H7 (cell line): Measurements from ENCODE around the gene PRKN. TPM values are rescaled to one million over a fixed set of nuclear protein-coding genes. Genes with fewer than 3 reads are reported as not detected.

Experiments
- DNase-seq: peaks from one replicate; pipeline ENCODE4 v3.0.0; 2012
- H3K27me3 ChIP-seq: 2 replicates; pipeline ENCODE4 v1.6.0; 2011; ENCODE audit warnings: mild to moderate bottlenecking, low read length; ENCODE audit not compliant: control insufficient read depth, insufficient read depth
- H3K36me3 ChIP-seq: replicated peaks from 2 replicates; pipeline ENCODE4 v1.5.1; 2011; ENCODE audit warnings: low read length; ENCODE audit not compliant: control insufficient read depth, insufficient read depth
- H3K4me3 ChIP-seq: 2 replicates; pipeline ENCODE4 v1.5.1; 2011; ENCODE audit warnings: low read depth, mild to moderate bottlenecking, control low read depth, low read length, moderate library complexity; ENCODE audit not compliant: insufficient read depth
- total RNA-seq: library from RNA; depleted of rRNA; stranded (reverse); fragments of >200 nt; shearing (Covaris generic); gene quantifications from 2 replicates; pipeline ENCODE4 v1.2.3, GENCODE V29; 2014

The PRKN gene
- total RNA-seq, 1 experiment from 2014 or later, result 0.90 TPM

DNA sequence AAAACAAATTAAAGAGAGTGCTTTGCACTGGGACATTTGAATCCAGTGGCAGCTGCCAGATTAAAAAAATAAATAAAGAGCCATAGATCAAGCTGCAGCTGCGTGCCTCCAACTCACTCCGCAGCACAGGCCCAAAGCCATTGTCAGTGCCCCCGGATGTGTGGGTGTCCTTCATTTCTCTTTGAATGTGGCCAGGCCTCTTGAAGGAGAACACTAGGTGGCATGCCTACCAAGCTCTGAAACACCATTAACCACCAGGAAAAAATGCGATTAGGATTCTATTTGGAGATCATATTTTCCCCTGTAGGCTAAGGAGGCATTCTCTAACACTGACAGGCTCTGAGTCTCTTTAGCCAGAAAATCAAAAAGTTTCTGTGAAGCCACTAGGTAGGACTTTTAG, 549.8 kb downstream of the PRKN start:
- Histone ChIP-seq H3K36me3 (no peaks in the 10 kb centered on the region), H3K4me3 (no peak overlapping the region), H3K27me3 (no peaks in the 10 kb centered on the region)
- DNase-seq, result peak; percentile 10

- no peak overlapping the region for H3K4me3 ChIP-seq
Measured at GRCh38 chr6:162173466-162173865, 554.1 kb downstream of the PRKN start.

GRCh38 chr6:162165479-162165878, 562.1 kb downstream of the PRKN start:
- Histone ChIP-seq H3K36me3 (no peaks in the 10 kb centered on the region), H3K4me3 (no peak overlapping the region), H3K27me3 (no peaks in the 10 kb centered on the region)
- DNase-seq, result no peak

More at GRCh38 chr6:162173466-162173865, 554.1 kb downstream of the PRKN start:
- no peaks in the 10 kb centered on the region for H3K36me3 ChIP-seq
- DNase-seq, result no peak
- H3K27me3 ChIP-seq, result no peaks in the 10 kb centered on the region

DNA sequence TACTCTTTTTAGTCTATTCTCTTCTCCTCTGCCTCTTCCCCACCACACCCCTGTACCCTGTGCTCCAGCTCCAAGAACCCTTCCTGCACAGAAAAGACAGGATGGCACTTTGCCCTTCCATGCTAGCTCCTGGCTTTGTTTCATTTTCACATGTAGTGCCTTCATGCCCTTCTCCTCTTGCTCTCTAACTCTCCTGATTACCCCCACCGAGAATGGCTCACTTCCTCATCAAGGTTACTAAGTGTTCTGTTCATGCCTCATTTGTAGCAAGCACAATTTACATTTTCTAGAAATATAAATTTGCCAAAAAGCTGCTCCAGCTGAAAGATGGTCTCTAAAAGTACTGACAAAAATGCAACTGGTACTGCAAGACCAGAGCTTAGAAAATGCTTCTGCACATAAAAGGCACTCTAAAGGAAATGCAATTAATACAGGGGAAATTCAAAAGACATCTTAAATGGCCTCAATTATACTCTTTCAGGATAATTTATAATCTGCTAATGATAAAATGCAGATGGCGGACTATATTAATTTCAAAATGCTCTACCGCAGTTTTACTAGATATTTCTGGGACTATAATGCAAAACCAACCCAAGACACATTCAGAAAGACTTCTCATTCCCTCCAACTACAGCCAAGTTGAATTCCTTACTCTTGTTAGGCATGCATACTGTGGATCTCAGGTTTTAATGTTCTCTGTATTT, 570.2 kb downstream of the PRKN start:
- DNase-seq, result no peak
- Histone ChIP-seq H3K4me3 (no peak overlapping the region), H3K27me3 (no peaks in the 10 kb centered on the region), H3K36me3 (no peaks in the 10 kb centered on the region)

DNA sequence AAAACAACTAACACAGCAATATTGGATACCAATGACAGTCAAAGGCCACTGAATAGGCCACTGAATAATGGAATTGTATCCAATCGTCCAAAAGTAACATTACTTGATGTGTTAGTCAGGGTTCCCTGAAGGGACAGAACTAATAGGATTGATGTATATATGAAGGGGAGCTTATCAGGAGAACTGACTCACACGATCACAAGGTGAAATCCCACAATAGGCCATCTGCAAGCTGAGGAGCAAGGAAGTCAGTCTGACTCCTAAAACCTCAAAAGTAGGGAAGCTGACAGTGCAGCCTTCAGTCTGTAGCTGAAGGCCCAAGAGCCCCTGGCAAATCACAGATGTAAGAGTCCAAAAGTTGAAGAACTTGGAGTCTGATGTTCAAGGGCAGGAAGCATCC, 571.4 kb downstream of the PRKN start:
- no peaks in the 10 kb centered on the region for H3K36me3 ChIP-seq
- DNase-seq, result no peak
- H3K4me3 ChIP-seq, result no peak overlapping the region
- H3K27me3 ChIP-seq, result no peaks in the 10 kb centered on the region

DNA sequence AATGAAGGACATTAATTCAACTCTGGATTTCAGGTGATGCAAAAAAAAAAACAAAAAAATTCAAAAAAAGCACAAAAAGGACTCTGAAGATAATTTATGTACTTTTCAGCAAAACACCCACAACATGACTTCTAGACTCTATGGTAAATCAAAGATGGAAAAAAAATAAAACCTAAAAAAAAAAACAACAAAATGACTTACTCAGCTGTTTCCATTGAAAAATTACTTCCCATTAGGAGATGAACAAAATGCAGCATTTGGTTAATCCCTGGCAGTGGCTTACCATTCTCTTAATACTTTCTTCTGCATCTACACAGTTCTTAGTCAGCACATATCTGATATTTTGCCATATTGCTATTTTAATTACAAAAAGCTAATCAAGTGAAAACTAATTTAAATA, 572.6 kb downstream of the PRKN start:
- DNase-seq, result no peak
- Histone ChIP-seq H3K27me3 (no peaks in the 10 kb centered on the region), H3K4me3 (no peak overlapping the region), H3K36me3 (no peaks in the 10 kb centered on the region)

- no peak for DNase-seq
- Histone ChIP-seq H3K36me3 (no peaks in the 10 kb centered on the region), H3K4me3 (no peak overlapping the region), H3K27me3 (no peaks in the 10 kb centered on the region)
Measured at GRCh38 chr6:162154001-162154400, 573.6 kb downstream of the PRKN start.

GRCh38 chr6:162153120-162153519, 574.4 kb downstream of the PRKN start:
- no peaks in the 10 kb centered on the region for H3K27me3 ChIP-seq
- H3K36me3 ChIP-seq, result no peaks in the 10 kb centered on the region
- H3K4me3 ChIP-seq, result no peak overlapping the region
- no peak for DNase-seq

GRCh38 chr6:162151021-162151665, 576.4 kb downstream of the PRKN start:
- no peaks in the 10 kb centered on the region for H3K36me3 ChIP-seq
- H3K4me3 ChIP-seq, result no peak overlapping the region

DNA sequence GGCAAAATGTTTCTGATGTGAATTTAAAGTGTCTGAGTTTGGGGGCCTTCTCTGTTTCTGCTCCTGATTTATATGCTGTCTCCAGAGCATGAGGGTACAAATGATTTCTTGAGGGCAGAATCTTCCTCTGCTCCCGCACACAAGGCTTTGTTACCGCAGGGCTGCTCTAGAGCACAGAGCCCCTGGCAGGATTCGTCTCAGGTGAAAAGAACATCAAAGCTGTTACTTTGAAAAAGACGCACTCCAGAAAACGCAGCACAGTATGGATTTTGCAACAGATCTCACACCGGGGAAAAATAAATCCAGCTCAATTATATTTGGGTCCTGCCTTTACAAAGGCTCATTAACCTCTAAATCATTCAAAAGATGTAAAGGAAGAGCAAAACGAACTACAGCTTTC, 577.3 kb downstream of the PRKN start:
- no peaks in the 10 kb centered on the region for H3K27me3 ChIP-seq
- no peak overlapping the region for H3K4me3 ChIP-seq
- no peaks in the 10 kb centered on the region for H3K36me3 ChIP-seq
- DNase-seq, result no peak

More at GRCh38 chr6:162151021-162151665, 576.4 kb downstream of the PRKN start:
- no peak for DNase-seq
- H3K27me3 ChIP-seq, result no peaks in the 10 kb centered on the region

GRCh38 chr6:162149786-162150185, 577.8 kb downstream of the PRKN start:
- Histone ChIP-seq H3K4me3 (no peak overlapping the region), H3K36me3 (no peaks in the 10 kb centered on the region), H3K27me3 (no peaks in the 10 kb centered on the region)
- no peak for DNase-seq

DNA sequence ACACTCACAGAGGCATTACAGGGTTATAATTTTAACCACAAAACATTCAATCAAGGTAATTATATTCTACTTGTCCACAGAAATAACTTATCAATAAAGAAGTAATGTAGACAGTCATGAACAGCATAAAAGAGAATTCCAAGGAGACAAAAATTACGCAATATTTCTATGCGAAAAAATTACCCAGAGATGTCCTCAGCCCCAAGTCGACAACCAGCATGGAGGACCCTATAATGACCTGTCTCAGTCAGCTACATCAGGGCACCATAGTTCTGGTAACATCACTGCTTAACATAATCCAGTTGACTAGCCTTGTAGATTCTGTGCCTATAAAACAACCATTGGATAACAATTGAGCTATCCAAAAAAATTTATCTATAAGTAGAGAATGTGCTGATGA, 579.8 kb downstream of the PRKN start:
- no peaks in the 10 kb centered on the region for H3K27me3 ChIP-seq
- H3K4me3 ChIP-seq, result no peak overlapping the region
- no peaks in the 10 kb centered on the region for H3K36me3 ChIP-seq
- no peak for DNase-seq

DNA sequence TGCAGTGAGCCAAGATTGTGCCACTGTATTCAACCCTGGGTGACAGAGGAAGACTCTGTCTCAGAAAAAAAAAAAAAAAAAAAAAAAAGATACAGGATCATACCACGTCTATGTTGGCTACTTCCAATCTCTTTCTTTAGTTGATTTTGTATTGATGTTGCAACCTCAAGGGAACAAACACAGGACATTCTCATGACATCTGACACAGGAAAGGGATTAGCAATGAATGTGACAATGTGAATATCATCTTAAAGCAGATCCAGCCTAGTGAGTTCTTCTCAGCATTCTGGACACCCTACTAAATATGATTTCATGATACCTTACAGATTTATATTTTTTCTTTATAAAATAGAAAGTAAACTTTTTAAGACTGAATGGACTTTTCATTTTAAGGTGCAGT, 580.3 kb downstream of the PRKN start:
- Histone ChIP-seq H3K4me3 (no peak overlapping the region), H3K27me3 (no peaks in the 10 kb centered on the region), H3K36me3 (no peaks in the 10 kb centered on the region)
- no peak for DNase-seq

- Histone ChIP-seq H3K36me3 (no peaks in the 10 kb centered on the region), H3K27me3 (no peaks in the 10 kb centered on the region), H3K4me3 (no peak overlapping the region)
- DNase-seq, result no peak
Measured at GRCh38 chr6:162140251-162140852, 587.2 kb downstream of the PRKN start.

- H3K27me3 ChIP-seq, result no peaks in the 10 kb centered on the region
- no peak for DNase-seq
- H3K36me3 ChIP-seq, result no peaks in the 10 kb centered on the region
- no peak overlapping the region for H3K4me3 ChIP-seq
Measured at GRCh38 chr6:162125659-162126058, 601.9 kb downstream of the PRKN start.
